ENCODE results near the gene ZMYND10. TPM values are rescaled to one million over a fixed set of nuclear protein-coding genes. Genes with fewer than 3 reads are reported as not detected.
A peak's percentile ranks its signal among the peaks of the same experiment; 100 is the strongest.

ZMYND10 gene
- 0.31 TPM in 2 replicates for total RNA-seq (2014; rRNA removed; shearing (Covaris generic))
- 0.24 and 0.29 TPM in 2 replicates for polyA plus RNA-seq (2016; fragmentation: Nextera tagmentation; extraction: Ambion mirVana)
- long read RNA-seq = 0 reads

DNA sequence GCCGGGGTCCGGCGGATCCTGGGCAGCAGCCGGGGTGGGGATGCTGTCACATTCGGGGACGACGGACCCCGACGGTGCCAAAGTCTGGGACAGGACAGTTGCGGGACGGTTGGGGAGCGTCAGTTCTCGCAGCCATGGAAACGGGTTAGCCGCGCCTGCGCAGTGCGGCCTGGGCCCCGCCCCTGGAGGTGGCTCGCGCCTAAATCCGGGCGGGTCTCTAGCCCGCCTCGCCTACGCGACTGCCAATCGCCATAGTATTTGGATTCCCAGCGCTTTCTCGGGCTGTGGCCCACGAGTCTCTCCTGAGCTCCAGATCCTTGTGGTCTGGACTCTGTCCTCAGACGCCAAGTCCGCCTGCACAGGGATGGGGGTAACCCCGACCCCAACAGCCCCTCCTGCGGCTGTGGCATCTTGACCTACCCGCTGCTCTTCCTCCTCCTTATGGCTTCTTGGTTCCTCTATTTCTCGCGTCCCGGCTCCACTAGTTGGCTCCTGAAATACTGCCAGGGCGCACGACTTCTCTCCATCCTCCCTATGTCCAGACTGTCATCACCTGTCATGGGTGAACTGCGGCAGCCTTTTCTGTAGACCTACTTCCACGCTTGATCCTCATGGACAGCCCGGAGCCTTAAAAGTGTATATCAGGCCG lies at the start of gene ZMYND10:
Gene ZMYND10, minus strand, starts transcription at position 147 of the 649 bp plus-strand sequence. CDS start 153 bp downstream, outside the sequence.
- no peaks in the 10 kb centered on the region for H4K20me1 ChIP-seq (replicated peaks; ENCODE audit: insufficient read depth)
- ATAC-seq = peak; percentile 57
- H3F3A ChIP-seq (replicated peaks; ENCODE audit: low read depth) = 0 out of 2 replicates have a peak, but pooled peaks cover 15% of the 10 kb centered on the region
- peak within 1 kb of the TSS; percentile 90 for H3K4me2 ChIP-seq
- Mint-ChIP-seq H3K4me3 (peak within 1 kb of the TSS; percentile 72), H3K4me1 (peaks cover 9% of the 10 kb centered on the region), H3K27ac (no peak within 1 kb of the TSS), H3K27me3 (ENCODE audit: insufficient read depth, low read depth, poor library complexity) (peaks cover 52% of the 10 kb centered on the region), H3K9me3 (no peaks in the 10 kb centered on the region), H3K36me3 (ENCODE audit: low read depth) (peaks cover 7% of the 10 kb centered on the region; the same call in 1 of the 3 replicates)
- H2AFZ ChIP-seq = peak within 1 kb of the TSS; percentile 98
- H3K36me3 ChIP-seq (ENCODE audit: insufficient read depth) = no peaks in the 10 kb centered on the region
- H3K4me1 ChIP-seq (ENCODE audit: insufficient read depth) = peaks cover 3% of the 10 kb centered on the region; the same call in 1 of the 2 replicates
- peak within 1 kb of the TSS; percentile 71 for H3K4me3 ChIP-seq
- H3K9me2 ChIP-seq (ENCODE audit: insufficient read depth) = no peaks in the 10 kb centered on the region
- TF ChIP-seq STAT1 (IDR thresholded peaks at IDR 0.05; ENCODE audit: unreplicated experiment) = no peak
- no peak for TF ChIP-seq EZH2 (IDR thresholded peaks at IDR 0.05; ENCODE audit: low read depth, unreplicated experiment)
- no peak for TF ChIP-seq NANOG (IDR thresholded peaks at IDR 0.05; ENCODE audit: borderline replicate concordance)
- TF ChIP-seq, protein P1, sequence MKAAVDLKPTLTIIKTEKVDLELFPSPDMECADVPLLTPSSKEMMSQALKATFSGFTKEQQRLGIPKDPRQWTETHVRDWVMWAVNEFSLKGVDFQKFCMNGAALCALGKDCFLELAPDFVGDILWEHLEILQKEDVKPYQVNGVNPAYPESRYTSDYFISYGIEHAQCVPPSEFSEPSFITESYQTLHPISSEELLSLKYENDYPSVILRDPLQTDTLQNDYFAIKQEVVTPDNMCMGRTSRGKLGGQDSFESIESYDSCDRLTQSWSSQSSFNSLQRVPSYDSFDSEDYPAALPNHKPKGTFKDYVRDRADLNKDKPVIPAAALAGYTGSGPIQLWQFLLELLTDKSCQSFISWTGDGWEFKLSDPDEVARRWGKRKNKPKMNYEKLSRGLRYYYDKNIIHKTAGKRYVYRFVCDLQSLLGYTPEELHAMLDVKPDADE (IDR thresholded peaks at IDR 0.05) = no peak
- TF ChIP-seq POLR2AphosphoS5 (IDR thresholded peaks at IDR 0.05; ENCODE audit: low read depth) = 0 out of 2 replicates have a peak, but pooled peaks have one; percentile 30
- TF ChIP-seq EZH2phosphoT487 (IDR thresholded peaks at IDR 0.05; ENCODE audit: unreplicated experiment) = no peak
- no peaks in the 10 kb centered on the region for H3K79me2 ChIP-seq (replicated peaks; ENCODE audit: insufficient read depth)
- peaks cover 51% of the 10 kb centered on the region for H3K27me3 ChIP-seq (ENCODE audit: insufficient read depth)
- H3K27ac ChIP-seq (ENCODE audit: low read depth) = no peak within 1 kb of the TSS
- peak; percentile 91 for DNase-seq (ENCODE audit: low spot score)

DNA sequence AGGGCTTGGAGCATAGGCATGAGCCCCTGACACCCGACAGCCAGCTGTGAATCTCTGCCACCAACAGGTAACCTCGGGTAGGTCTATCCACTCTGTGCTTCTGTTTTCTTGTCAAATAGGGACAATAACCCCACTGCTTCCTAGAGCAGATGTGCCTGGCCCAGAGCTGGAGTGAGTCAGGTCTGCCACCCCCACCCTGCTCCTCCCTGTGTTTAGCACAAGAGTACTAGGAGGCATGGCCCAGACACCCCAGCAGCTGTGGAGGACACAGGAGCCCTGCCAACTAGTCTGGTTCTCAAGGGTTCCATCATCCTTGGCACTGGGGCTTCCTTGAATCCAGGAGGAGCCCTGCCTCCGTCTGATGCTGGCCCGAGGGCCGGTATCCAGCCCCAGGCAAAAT lies 47.5 kb upstream of the ZMYND10 start:
- Histone ChIP-seq H4K20me1 (replicated peaks; ENCODE audit: insufficient read depth) (no peaks in the 10 kb centered on the region), H3K36me3 (ENCODE audit: insufficient read depth) (no peaks in the 10 kb centered on the region), H3K4me3 (no peak overlapping the region), H3K4me1 (ENCODE audit: insufficient read depth) (no peaks in the 10 kb centered on the region), H3F3A (replicated peaks; ENCODE audit: low read depth) (no peaks in the 10 kb centered on the region), H3K79me2 (replicated peaks; ENCODE audit: insufficient read depth) (no peaks in the 10 kb centered on the region), H3K9me2 (ENCODE audit: insufficient read depth) (no peaks in the 10 kb centered on the region), H2AFZ (no peak overlapping the region), H3K27me3 (ENCODE audit: insufficient read depth) (no peaks in the 10 kb centered on the region), H3K27ac (ENCODE audit: low read depth) (no peak overlapping the region), H3K4me2 (no peak overlapping the region)
- peaks cover 4% of the 10 kb centered on the region for H3K27me3 Mint-ChIP-seq (ENCODE audit: insufficient read depth, low read depth, poor library complexity)
- H3K36me3 Mint-ChIP-seq (ENCODE audit: low read depth) = no peaks in the 10 kb centered on the region; the same call in 2 of the 3 replicates
- no peak for ATAC-seq
- no peak overlapping the region for H3K27ac Mint-ChIP-seq
- H3K4me3 Mint-ChIP-seq = no peak overlapping the region
- H3K9me3 Mint-ChIP-seq = no peaks in the 10 kb centered on the region
- no peak for DNase-seq (ENCODE audit: low spot score)
- no peaks in the 10 kb centered on the region for H3K4me1 Mint-ChIP-seq
- TF ChIP-seq, protein P1 (IDR thresholded peaks at IDR 0.05) = no peak
- TF ChIP-seq STAT1 (IDR thresholded peaks at IDR 0.05; ENCODE audit: unreplicated experiment) (no peak), EZH2 (IDR thresholded peaks at IDR 0.05; ENCODE audit: low read depth, unreplicated experiment) (no peak), POLR2AphosphoS5 (IDR thresholded peaks at IDR 0.05; ENCODE audit: low read depth) (no peak), NANOG (IDR thresholded peaks at IDR 0.05; ENCODE audit: borderline replicate concordance) (no peak), EZH2phosphoT487 (IDR thresholded peaks at IDR 0.05; ENCODE audit: unreplicated experiment) (no peak)
- TF ChIP-seq, protein P2, sequence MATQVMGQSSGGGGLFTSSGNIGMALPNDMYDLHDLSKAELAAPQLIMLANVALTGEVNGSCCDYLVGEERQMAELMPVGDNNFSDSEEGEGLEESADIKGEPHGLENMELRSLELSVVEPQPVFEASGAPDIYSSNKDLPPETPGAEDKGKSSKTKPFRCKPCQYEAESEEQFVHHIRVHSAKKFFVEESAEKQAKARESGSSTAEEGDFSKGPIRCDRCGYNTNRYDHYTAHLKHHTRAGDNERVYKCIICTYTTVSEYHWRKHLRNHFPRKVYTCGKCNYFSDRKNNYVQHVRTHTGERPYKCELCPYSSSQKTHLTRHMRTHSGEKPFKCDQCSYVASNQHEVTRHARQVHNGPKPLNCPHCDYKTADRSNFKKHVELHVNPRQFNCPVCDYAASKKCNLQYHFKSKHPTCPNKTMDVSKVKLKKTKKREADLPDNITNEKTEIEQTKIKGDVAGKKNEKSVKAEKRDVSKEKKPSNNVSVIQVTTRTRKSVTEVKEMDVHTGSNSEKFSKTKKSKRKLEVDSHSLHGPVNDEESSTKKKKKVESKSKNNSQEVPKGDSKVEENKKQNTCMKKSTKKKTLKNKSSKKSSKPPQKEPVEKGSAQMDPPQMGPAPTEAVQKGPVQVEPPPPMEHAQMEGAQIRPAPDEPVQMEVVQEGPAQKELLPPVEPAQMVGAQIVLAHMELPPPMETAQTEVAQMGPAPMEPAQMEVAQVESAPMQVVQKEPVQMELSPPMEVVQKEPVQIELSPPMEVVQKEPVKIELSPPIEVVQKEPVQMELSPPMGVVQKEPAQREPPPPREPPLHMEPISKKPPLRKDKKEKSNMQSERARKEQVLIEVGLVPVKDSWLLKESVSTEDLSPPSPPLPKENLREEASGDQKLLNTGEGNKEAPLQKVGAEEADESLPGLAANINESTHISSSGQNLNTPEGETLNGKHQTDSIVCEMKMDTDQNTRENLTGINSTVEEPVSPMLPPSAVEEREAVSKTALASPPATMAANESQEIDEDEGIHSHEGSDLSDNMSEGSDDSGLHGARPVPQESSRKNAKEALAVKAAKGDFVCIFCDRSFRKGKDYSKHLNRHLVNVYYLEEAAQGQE (IDR thresholded peaks at IDR 0.05; ENCODE audit: unreplicated experiment) = no peak

Measured in GM23338 (cell line).